ENCODE results near the gene DCUN1D2.

Gene DCUN1D2

DNA sequence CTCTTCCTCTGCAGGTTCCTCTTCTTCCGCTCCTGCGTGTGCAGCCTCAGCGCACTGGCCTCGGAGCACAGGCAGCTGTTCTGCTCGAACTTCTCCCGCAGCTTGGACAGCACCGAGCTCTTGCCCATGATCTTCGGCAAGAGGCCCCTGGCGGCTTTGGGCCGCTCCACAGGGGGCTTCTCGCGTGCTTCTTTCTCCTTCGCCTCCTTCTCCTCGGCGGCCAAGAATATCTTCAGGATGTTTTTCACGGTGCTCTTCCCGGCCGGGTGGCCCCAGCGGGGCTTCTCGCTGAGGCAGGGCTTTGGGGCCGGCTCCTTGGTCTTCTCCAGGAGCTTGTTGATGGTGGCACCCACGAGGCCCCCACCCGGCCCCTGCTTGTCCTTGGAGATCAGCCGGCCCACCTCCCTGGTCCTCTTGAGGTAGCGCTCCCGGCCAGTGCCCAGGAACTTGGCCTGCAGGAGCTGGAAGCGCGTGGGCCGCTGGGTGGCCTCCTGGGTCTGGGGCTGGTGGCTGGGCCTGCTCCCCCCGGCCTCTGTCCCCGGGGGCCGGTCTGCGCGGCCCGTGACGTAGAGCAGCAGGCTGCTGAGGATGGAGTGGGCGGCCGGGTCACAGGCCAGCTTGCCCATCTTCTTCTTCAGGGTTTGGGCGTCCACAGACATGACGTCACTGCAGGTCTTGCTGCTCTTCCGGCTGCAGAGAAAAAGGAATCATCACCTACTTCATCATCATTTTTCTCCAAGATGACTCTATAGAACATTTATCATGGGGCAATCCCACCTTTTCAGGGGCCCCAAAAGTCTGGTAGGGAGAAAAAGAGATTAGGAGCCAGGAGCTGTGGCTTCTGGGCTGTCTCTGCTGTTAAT is 82.7 kb downstream of the DCUN1D2 start:
- DNase-seq (ENCODE audit: low spot score): no peak

DNA sequence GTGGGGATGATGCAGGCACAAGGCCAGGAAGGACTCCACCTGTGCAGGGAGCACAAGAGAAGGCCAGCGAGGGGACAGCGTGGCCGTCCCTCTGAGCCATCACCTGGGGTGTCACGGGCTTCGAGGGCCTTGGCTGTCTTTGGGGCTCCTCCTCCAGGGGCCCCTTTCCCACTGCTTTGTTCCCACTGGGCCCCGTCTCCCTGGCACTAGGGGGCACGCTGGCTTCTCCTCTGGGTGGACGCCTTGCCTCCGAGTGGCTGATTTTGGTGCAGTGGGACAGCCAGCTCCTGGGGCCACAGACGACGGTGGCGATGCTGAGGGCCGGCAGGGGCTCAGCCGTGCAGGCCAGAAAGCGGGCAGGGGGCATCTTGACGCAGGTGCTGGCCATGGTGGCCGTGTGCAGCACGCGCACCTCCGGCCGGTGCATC is 83.4 kb downstream of the DCUN1D2 start:
- DNase-seq (ENCODE audit: low spot score): no peak

DNA sequence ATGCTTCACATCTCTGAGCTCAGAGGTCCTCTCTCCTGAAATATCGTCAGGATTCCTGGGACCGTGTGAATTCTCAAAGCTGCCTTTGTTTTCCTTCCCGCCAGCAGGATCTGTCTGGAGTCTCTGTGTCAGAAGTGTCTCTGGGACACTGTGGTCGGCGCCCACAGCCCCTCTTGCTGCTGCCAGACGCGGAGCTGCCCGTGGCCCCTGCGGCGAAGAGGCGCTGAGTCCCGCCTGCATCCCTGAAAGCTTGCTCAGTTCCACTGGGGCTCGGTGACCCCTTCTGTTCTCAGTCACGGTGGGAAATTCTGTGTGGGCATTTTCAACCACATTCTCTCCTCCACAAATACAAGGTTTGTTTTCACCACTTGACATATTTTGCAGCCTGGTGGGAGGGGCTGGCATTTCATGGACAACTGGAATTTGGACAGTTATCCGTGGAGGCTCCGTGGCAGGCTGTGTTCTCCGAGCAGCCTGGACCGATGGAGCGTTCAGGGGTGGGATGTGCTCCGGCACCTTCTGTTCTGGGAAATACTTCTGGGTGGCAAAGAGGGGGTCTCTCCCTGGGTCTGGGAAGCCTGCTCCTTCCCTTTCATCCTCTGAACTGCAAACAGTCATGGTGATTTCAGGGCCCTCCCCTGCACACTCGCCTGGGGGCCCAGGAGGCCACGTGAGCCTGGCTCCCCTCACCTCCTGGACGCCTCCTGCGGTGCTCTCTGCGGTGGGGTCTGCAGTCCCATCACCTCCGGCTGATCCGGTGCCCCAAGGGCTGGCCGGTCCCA is 84.0 kb downstream of the DCUN1D2 start:
- no peak for DNase-seq (ENCODE audit: low spot score)

Measured in kidney tubule cell (primary cell).